Keratinocyte (primary cell): Measurements from ENCODE around the gene ACSF3. TPM values are rescaled to one million over a fixed set of nuclear protein-coding genes. Genes with fewer than 3 reads are reported as not detected.

ENCODE experiments used
- DNase-seq: peaks from one replicate; pipeline ENCODE4 v3.0.0-alpha.2; 2011; ENCODE audit warnings: low read depth, missing footprints, low spot score
- FAIRE-seq: peaks from 2 replicates; lab custom pipeline; 2011; peaks lifted over from hg19 to GRCh38; lab: Jason Lieb, UNC
- H2AFZ ChIP-seq: 2 replicates; pipeline ENCODE4 v1.6.0; 2012; ENCODE audit warnings: low read length, control low read depth, inconsistent platforms; ENCODE audit not compliant: control insufficient read depth
- H3K27ac ChIP-seq: 2 replicates; pipeline ENCODE4 v1.5.1; 2011; ENCODE audit warnings: low read length; ENCODE audit not compliant: control insufficient read depth, insufficient read depth
- H3K27me3 ChIP-seq: 3 replicates; pipeline ENCODE4 v1.6.0; 2011; ENCODE audit warnings: low read length; ENCODE audit not compliant: control insufficient read depth, insufficient read depth; ENCODE audit errors: extremely low read depth
- H3K36me3 ChIP-seq, 2 experiments: 2 replicates in 1 of 2; 3 replicates in 1 of 2; pipeline ENCODE4 v1.5.1; 2011; ENCODE audit warnings: low read length in 2 of 2, mild to moderate bottlenecking in 1 of 2; ENCODE audit not compliant: control insufficient read depth in 2 of 2, insufficient read depth in 2 of 2; ENCODE audit errors: extremely low read depth in 1 of 2
- H3K4me1 ChIP-seq: 3 replicates; pipeline ENCODE4 v1.5.1; 2011; ENCODE audit warnings: low read length; ENCODE audit not compliant: control insufficient read depth, insufficient read depth; ENCODE audit errors: extremely low read depth
- H3K4me2 ChIP-seq: 3 replicates; pipeline ENCODE4 v1.6.0; 2011; ENCODE audit warnings: low read depth, low read length; ENCODE audit not compliant: control insufficient read depth, insufficient read depth; ENCODE audit errors: extremely low read depth
- H3K4me3 ChIP-seq, 3 experiments: fragments of 200-600 bp in 1 of 3; sonication (generic) in 1 of 3; 2 replicates in 2 of 3; 3 replicates in 1 of 3; pipeline ENCODE4 v1.5.1; 2011 to 2016; ENCODE audit warnings: low read length in 3 of 3, mild to moderate bottlenecking in 3 of 3, control low read depth in 2 of 3, inconsistent platforms in 1 of 3, low read depth in 1 of 3, mixed read lengths in 1 of 3, mixed run types in 1 of 3, moderate library complexity in 1 of 3; ENCODE audit not compliant: control insufficient read depth in 2 of 3, insufficient read depth in 2 of 3; ENCODE audit errors: extremely low read depth in 1 of 3
- H3K79me2 ChIP-seq: 2 replicates; pipeline ENCODE4 v1.6.0; 2012; ENCODE audit warnings: low read length; ENCODE audit not compliant: control insufficient read depth, insufficient read depth
- H3K9ac ChIP-seq: 3 replicates; pipeline ENCODE4 v1.6.0; 2011; ENCODE audit warnings: low read length; ENCODE audit not compliant: control insufficient read depth, insufficient read depth; ENCODE audit errors: extremely low read depth
- H3K9me1 ChIP-seq: 3 replicates; pipeline ENCODE4 v1.6.0; 2011; ENCODE audit warnings: low read length; ENCODE audit not compliant: control insufficient read depth, insufficient read depth; ENCODE audit errors: extremely low read depth
- H3K9me3 ChIP-seq: 2 replicates; pipeline ENCODE4 v1.5.1; 2012; ENCODE audit warnings: low read depth, low read length; ENCODE audit not compliant: control insufficient read depth
- H4K20me1 ChIP-seq: 3 replicates; pipeline ENCODE4 v1.6.0; 2011; ENCODE audit warnings: low read length; ENCODE audit not compliant: control insufficient read depth, insufficient read depth; ENCODE audit errors: extremely low read depth
- CTCF ChIP-seq, 3 experiments: IDR thresholded peaks in 1 of 3; conservative IDR thresholded peaks in 1 of 3; optimal IDR thresholded peaks in 1 of 3; 2 replicates in 2 of 3; 3 replicates in 1 of 3; pipeline versions ENCODE3 to v1.5.1; 2011; ENCODE audit warnings: low read length in 3 of 3, mild to moderate bottlenecking in 3 of 3, moderate library complexity in 2 of 3, control low read depth in 1 of 3, inconsistent platforms in 1 of 3; ENCODE audit not compliant: insufficient read depth in 2 of 3; ENCODE audit errors: extremely low read depth in 1 of 3
- EZH2 ChIP-seq: IDR thresholded peaks from one replicate; pipeline ENCODE4 v1.6.1; 2012; ENCODE audit warnings: inconsistent platforms, mild to moderate bottlenecking, low read length, moderate library complexity
- dilution Hi-C: fragments of 300-500 bp; cut with MboI; formaldehyde crosslinking; loops from one replicate; pipeline ENCODE4 v1.7.0; 2020; ENCODE audit warnings: low sequenced_read_pairs; ENCODE audit not compliant: extremely low pct_ligation_motif_present
- polyA plus RNA-seq, 5 experiments: library from polyadenylated mRNA; depleted of rRNA in 3 of 5; stranded (reverse) in 3 of 5; stranded (forward) in 1 of 5; unstranded in 1 of 5; fragments of >200 nt; gene quantifications; 1 replicate in 1 of 5; 2 replicates in 3 of 5; 3 replicates in 1 of 5; pipeline versions ENCODE4 v1.2.1 to v1.2.3, GENCODE V29; 2011 to 2012; ENCODE audit warnings: missing spikeins in 2 of 5, low read depth in 1 of 5, low replicate concordance in 1 of 5

The ACSF3 gene
- polyA plus RNA-seq, 1 donor (not counting 4 experiments of a cell fraction or from before 2014, with no cell fraction given) = 13.4 TPM

- no peaks in the 10 kb centered on the region for H4K20me1 ChIP-seq
- no peak overlapping the region for H3K4me2 ChIP-seq
- H3K79me2 ChIP-seq = no peaks in the 10 kb centered on the region
- no peak overlapping the region for H3K9ac ChIP-seq
- H2AFZ ChIP-seq = no peak overlapping the region
- H3K27ac ChIP-seq = no peak overlapping the region
- no peaks in the 10 kb centered on the region for H3K36me3 ChIP-seq
- H3K4me1 ChIP-seq = peaks cover 8% of the 10 kb centered on the region
- DNase-seq (no peak), FAIRE-seq (no peak)
- peaks cover 68% of the 10 kb centered on the region for H3K27me3 ChIP-seq
- no peaks in the 10 kb centered on the region for H3K9me3 ChIP-seq
- no peaks in the 10 kb centered on the region for H3K9me1 ChIP-seq
- TF ChIP-seq CTCF (optimal IDR thresholded peaks at IDR 0.05 in 1 of 3, IDR thresholded peaks at IDR 0.05 in 1 of 3, conservative IDR thresholded peaks at IDR 0.05 in 1 of 3; ENCODE audit: extremely low read depth in 1 of 3, insufficient read depth in 2 of 3, low read length in 3 of 3) (no peak), EZH2 (no peak)
- dilution Hi-C loops = no loop called here
- H3K4me3 ChIP-seq = no peak overlapping the region
Measured at GRCh38 chr16:89048090-89048725, 45.4 kb upstream of the ACSF3 start.

- TF ChIP-seq EZH2 = no peak
- Histone ChIP-seq H3K4me1 (peaks cover 8% of the 10 kb centered on the region), H3K9ac (no peak overlapping the region), H3K36me3 (no peaks in the 10 kb centered on the region), H3K9me1 (no peaks in the 10 kb centered on the region), H4K20me1 (no peaks in the 10 kb centered on the region), H3K79me2 (no peaks in the 10 kb centered on the region), H2AFZ (no peak overlapping the region), H3K27me3 (peaks cover 68% of the 10 kb centered on the region), H3K27ac (no peak overlapping the region), H3K9me3 (no peaks in the 10 kb centered on the region), H3K4me2 (no peak overlapping the region), H3K4me3 (no peak overlapping the region)
- DNase-seq = no peak
- dilution Hi-C loops = no loop called here
- FAIRE-seq = no peak
Measured at GRCh38 chr16:89048871-89049422, 44.7 kb upstream of the ACSF3 start.
